HEK293T (cell line): ENCODE measurements around the gene GALK2.

Source experiments
- BHLHE40 ChIP-seq: fragments of 450-650 bp; IDR thresholded peaks from 2 replicates; pipeline ENCODE4 v1.6.1; 2016; ENCODE audit warnings: mild to moderate bottlenecking, moderate library complexity, borderline replicate concordance
- FOXA1 ChIP-seq: fragments of 450-650 bp; IDR thresholded peaks from 2 replicates; pipeline ENCODE4 v1.6.1; 2016; ENCODE audit warnings: mild to moderate bottlenecking
- FOXM1 ChIP-seq: fragments of 450-650 bp; IDR thresholded peaks from 2 replicates; pipeline ENCODE4 v1.6.1; 2017; ENCODE audit warnings: mild to moderate bottlenecking, borderline replicate concordance
- HDGF ChIP-seq: fragments of 450-650 bp; IDR thresholded peaks from 2 replicates; pipeline ENCODE4 v1.6.1; 2017; ENCODE audit warnings: antibody characterized with exemption, borderline replicate concordance
- NFRKB ChIP-seq: fragments of 450-650 bp; IDR thresholded peaks from 2 replicates; pipeline ENCODE4 v1.6.1; 2016; ENCODE audit warnings: mild to moderate bottlenecking, moderate library complexity
- SP1 ChIP-seq: fragments of 450-650 bp; IDR thresholded peaks from 2 replicates; pipeline ENCODE4 v1.6.1; 2017
- SUZ12 ChIP-seq: fragments of 450-650 bp; IDR thresholded peaks from 2 replicates; pipeline ENCODE4 v1.6.1; 2016; ENCODE audit warnings: mild to moderate bottlenecking
- TARDBP ChIP-seq: fragments of 450-650 bp; IDR thresholded peaks from 2 replicates; pipeline ENCODE4 v1.6.1; 2016
- TF ChIP-seq, protein P1 (sequence below): fragments of 450-650 bp; IDR thresholded peaks from 2 replicates; pipeline ENCODE4 v1.6.1; 2016

GRCh38 chr15:49314716-49315115 lies 144.7 kb downstream of the GALK2 start:
- TF ChIP-seq SP1 (no peak), SUZ12 (no peak), HDGF (no peak), BHLHE40 (no peak), FOXM1 (no peak), TARDBP (no peak), FOXA1 (no peak), NFRKB (no peak)
- TF ChIP-seq, protein P1, sequence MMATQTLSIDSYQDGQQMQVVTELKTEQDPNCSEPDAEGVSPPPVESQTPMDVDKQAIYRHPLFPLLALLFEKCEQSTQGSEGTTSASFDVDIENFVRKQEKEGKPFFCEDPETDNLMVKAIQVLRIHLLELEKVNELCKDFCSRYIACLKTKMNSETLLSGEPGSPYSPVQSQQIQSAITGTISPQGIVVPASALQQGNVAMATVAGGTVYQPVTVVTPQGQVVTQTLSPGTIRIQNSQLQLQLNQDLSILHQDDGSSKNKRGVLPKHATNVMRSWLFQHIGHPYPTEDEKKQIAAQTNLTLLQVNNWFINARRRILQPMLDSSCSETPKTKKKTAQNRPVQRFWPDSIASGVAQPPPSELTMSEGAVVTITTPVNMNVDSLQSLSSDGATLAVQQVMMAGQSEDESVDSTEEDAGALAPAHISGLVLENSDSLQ, result no peak
